HG03571 (cell line): Measurements from ENCODE around the gene FATE1.

ENCODE experiments used
- ATAC-seq: cut with Tn5 transposase; IDR thresholded peaks from one replicate; pipeline ENCODE4 v1.9.1; 2021; ENCODE audit not compliant: unreplicated experiment

FATE1 gene

DNA sequence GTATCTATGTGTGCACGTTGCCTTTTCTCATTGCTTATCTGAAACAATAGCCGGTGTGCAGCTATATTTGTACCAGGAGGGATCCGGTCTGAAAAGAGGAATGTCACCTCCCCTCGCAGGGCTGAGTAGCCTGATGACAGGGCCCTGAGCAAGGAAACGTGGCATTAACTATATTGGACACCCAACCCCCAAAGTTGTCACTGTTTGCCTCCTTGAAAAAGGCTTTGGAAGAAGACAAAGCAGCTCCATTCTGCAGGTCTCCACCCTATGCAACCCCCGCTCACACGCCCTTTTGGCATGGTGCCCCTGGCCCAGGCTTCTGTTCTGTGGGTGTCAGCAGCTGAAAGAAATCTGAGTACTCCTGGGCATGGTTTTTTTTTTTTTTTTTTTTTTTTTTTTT is 12.3 kb upstream of the FATE1 start:
- no peak for ATAC-seq

DNA sequence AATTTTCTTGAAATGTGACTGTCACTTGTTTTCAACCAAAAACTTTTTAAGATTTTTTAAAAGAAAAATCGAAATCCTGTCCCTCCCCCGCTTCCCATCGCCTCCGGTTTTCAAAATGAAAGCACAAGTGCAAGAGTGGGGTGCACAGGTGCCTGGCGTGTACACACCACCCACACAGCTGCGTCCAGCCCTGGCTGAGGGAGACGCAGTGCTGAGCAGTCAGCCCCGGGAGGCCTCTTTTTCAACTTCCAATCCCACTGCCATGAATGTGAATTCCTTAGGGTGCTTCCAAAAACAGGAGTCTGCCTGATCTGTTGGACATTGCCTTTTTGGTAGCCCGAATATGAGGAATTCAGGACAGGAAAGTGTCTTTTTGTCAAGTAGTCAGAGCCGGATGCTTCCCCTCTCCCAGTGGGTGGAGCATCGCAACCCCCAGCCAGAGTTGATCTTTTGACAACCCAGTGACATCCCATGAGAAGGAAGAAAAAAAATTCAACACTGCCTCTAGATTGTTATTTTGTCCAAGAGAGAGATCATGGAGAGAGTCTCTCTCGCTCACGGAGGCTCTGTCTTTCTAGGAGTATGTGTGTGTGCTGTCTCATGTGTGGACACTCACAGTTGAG is 11.7 kb upstream of the FATE1 start:
- ATAC-seq, result no peak

DNA sequence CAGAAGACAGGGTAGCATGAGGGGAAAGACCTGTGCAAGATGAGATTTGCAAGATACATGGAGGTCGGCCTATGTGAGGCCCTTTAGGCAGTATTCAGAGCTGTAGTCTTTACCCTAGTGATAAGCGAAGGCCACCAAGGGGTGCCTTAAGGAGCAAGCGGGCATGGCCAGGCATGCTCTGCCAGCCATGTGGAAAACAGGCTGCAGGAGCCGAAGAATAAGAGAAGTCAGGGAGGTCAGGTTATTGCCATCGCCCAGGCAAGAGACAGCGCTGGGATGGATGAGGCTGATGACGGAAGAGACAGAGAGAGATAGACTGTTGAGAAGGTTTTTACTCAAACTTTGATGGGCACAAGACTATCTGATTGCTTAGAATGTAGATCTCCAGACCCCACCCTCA is 7.0 kb upstream of the FATE1 start:
- ATAC-seq, result no peak

DNA sequence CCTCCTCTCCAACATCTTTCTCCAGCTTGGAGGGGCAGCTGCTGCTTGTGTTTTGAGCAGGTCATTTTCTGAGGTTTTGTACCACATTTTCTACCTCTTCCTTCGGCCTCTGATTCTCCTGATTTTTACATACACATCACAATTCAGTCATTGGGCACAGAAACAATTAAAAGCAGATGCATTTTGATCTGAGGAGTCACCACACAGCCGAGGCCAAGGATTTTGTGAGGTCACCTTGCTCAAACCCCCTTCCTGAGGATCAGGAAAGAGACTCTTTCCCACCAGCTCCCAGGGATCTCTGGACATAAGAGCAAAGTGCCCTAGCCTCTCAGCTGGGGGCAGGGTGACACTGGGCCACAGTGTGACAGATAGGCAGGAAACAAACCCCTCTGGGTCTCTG is 5.4 kb upstream of the FATE1 start:
- no peak for ATAC-seq

DNA sequence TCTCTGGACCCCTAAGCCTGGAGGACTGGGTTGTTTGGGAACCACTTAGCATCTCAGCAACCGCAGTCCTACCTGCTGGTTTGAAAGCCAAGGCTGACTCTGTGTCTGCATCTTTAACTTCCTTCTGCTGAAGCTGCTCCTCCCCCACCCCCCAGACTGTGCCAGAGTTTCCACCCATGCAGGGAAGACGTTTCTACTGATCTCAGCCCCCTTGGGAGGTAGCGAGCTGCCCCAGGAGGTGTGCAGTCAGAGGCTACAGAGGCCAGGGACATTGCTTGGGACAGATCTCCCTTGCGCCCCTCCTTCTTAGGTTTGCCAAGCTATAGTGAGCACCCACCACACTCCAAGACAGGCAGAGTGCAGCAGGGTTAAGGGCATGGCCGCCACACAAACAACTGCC is 4.7 kb upstream of the FATE1 start:
- ATAC-seq, result no peak

DNA sequence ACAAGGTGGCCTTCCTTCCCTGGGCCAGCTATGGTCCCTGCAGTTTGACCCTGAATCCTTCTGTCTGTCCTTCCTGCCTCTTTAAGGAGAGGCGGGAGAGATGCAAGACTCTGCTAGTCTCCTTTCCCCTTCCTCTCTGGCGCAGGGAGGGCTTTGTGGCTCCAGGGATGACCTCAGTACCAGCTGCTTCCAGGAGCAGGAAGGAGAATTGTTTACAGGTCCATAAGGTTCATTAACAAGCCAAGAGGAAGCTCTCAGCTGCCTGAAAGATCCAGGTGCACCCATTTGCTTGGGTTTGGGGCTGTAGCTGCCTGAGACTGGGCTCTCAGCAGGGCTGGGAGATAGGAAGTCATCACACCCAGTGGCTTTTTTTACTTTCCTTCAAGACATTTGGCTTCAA is 4.0 kb upstream of the FATE1 start:
- ATAC-seq, result no peak

DNA sequence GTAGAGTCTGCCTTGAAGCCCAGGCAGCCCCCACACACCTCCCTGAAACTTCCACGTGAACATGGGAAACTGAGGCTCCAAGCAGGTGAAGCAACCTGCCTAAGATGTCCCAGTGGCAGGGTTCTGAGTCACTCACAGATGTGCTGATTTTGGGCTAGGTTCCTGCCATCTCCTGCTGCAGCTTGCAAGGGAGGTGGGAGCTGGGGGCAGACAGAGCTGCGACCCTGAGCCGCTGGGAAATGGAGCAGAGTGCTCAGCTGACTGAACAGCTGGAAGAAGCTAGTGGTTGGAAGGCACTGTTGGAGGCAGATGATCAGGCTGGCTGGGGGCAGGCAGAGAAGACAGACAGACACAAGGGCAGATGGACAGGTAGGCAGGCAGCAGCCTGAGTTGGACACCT is 3.6 kb upstream of the FATE1 start:
- ATAC-seq, result no peak

DNA sequence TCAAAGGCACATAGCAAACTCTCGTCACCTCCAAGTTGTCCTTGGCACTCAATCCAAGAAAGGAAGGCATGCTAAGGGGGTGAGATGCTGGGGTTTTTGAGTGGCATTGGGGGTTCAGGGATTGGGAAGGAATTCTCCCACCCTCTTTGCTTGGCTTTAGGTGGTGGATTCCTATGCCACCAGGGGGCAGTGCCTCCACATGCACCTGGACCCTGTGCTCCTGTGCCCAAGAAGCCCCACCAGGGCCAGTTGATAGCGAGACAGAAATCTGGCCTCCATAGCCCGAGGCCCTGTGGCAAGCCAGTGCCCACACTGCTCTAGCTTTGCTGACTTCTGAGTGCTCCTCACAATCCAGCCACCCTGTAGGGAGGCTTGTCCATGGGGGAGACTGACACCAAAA is 2.0 kb upstream of the FATE1 start:
- no peak for ATAC-seq

DNA sequence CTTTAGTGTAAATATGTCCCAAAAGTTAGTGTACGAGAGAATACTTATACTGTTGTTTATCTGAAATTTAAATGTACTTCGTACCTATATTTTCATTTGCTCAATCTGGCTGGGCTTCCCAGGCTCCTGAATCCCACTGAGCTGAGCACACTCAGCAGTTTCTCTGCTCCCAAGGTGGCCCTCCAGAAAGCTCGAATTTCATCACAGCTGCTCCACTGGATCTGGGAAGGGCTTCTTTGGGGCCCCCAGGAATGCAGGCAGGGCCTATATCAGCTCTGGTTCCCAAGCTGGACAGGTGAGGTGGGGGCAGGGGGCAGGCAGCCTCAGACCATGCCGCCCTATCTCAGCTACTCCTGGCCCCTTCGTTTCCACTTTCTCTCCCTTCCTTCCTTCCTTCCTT is 1.5 kb upstream of the FATE1 start:
- no peak for ATAC-seq

DNA sequence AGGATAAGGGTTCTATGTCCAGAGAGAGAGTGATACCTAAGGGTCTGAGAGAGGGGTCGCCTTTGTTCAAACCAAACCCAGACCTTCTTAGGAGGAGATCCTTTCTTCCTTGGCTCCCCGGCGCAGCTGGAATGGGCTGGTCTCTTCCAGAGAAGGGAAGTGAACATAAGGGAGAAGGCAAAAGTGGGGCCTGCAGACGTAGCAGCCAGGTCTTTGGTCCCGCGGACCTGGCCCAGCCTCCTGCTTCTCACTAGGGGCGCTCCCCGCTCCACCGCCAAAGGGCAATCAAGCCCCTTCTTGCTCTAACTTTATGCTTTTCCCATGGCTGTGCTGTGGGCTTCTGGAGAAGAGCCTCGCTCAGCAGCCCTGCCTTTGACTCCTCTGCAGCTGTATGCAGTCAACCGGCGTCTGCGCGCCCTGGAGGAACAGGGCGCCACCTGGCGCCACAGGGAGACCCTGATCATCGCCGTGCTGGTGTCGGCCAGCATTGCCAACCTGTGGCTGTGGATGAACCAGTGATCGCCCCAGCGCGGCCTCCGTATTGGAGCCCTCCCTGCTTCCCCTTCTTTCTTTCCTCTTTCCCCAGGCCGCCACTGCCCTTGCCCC is 6.5 kb downstream of the FATE1 start:
- ATAC-seq, result no peak

DNA sequence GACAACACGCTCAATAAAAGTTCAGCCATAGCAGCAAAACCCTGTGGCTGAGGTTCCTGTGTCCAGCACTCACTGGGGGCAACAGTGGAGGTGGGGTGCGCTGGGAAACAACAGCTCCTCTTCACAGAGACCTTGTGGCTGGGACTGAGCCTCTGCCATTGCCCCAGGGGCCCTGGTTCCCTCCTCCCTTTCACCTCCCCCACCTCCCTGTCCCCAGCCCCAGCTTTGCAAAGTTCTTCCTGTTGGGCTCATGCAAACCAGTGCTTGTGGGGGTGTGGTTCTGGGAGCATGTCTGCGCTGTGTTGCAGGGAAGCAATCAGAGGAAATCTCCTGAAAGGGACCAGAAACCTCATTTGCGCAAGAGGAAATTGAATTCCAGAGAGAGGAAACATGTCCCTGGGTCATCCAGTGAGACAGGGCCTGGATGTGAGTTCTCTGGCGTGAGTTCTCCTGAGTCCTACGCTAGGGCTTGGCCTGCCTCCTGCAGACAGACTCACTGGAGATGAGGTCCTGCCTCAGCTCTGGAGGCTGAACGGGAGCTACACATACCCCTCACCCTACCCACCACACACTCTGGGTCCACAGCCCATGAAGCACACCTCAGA is 7.4 kb downstream of the FATE1 start:
- no peak for ATAC-seq

DNA sequence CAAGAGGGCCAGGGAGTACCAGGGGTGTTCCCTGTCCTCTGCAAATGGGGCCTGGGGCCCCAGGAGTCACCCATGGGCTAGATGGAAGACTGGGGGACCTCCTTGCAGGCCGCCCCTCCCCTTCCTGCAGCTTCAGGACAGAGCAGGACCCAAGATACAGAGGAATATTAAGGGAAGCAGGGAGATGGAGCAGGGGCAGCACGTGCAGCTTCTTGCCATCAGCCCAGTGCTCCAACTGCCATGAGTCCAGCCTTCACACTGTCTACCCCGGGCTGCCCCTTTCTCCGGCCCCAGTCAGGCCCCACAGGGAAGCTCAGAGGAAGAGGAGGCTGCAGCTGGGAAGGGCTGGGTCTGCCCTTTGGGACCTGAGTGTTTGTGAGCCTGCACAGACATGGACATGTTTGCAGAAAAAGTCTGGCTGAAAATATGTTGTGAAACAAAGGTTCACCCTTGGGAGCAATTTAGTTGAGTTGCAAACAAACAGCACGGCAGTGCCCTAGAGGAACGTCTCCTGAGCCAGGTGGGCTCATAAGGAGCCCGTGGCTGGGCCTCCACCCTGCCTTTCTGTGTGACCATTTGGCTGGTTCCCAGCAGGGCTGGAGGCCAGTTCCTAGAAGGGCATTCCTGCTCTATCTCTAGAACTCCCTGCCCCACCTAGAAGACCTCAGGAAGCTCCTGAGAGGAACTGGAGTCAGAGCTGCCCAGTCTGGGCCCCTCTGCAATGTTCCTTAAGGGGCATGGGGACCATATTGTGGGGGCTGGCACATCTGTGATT is 8.9 kb downstream of the FATE1 start:
- no peak for ATAC-seq

DNA sequence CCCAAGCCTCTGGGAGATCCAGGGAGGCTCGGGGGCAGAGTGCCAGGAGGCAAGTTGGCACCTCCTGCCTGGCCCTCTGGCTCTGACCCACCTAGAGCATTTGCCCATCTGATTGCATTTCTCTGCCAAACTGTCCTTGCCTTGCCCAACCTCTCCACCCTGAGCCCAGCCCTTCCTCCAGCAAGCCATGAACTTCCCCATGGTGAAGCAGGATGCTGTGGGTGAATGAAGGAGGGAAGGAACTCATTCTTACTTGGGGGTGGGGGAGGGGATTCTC is 9.4 kb downstream of the FATE1 start:
- ATAC-seq, result no peak

DNA sequence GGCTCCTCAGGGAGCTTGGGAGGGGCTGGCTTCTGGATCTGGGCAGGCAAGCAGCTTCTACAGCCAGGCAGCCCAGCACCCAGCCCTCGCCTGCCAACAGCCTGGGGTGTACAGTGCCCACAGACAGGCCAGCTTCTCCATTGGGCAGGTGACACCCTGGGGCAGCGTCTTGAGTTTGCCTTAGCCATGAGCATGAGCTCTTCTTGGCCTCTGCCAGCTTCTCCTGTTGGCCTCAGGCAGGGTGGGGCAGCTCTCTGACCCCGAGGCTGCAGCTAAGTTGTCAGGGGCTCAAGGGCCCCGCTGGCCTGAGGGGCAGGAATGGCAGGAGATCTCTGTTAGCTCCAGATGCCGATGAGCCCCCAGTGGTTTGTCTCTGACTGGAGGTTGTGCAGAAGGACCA is 10.9 kb downstream of the FATE1 start:
- no peak for ATAC-seq

DNA sequence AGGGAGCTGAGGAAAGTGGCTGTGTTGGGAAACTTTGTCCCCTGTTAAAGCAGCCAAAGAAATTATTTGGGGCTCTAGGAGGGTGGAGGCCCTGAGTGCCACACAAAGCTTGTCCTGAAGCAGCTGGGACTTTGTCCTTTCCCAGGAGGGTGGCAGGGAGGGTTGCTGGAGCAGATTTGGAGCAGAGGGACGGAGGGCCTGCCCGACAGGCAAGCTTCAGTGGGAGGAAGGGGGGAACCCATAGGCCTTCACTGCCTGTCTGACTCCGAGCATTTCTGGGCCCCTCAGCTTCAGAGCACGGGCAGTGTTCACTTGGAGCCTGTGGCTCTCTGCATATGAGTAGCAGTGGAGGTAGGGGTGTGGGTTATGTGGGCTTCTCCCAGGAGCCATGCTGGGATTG is 11.5 kb downstream of the FATE1 start:
- ATAC-seq, result no peak

DNA sequence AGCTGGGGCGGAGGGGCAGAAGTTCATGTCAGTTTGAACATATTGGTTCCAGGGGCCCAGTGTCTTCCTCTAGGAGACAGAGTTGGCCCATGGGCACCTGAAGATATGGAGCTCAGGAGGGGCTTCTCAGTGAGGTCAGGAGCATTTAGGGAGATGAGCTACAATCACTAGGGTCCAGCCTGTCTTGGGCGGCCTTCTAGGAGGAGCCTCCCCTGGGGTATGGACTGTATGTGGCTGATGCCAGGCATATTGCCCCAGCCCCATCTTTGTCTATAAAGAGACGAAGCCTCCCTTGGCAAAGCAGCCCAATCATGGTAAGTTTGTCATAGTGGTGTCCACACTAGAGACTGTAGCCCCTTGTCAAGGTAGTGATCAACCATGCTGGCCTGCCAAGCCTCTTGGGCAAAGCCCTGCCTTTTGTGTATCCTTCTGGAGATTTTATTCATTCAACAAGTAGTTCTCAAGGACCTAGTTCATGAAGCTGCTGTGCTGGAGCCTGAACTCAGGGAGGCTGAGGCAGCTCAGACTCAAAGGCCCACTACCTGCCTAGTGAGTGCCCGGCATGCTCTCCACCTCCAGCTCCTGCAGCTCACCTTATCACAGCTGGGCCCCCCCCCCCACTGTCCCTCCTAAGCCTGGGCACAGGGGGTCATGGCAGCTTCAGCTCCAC is 13.4 kb downstream of the FATE1 start:
- no peak for ATAC-seq

DNA sequence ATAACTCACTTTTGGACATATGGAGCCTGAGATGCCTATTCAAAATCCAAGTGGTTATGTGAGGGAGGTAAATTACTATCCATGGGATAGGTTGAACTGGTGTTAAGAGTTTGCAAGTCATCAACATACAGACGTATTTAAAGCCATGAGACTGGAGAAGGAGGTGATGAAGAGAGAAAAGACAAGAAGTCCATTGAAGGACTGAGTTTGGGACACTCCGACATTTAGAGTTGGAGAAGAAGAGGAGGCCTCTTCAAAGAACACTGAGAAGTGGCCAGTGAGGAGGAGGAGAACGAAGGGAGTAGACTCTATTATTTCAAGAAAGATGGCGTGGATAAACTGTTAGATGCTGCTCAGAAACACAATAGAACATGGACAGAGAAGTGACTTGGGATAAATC is 18.6 kb downstream of the FATE1 start, which contains the start of gene CNGA2:
Gene CNGA2 (plus strand): TSS at position 301 of the 400 bp plus-strand sequence. CDS start 3,738 bp downstream, outside the sequence.
- no peak for ATAC-seq

DNA sequence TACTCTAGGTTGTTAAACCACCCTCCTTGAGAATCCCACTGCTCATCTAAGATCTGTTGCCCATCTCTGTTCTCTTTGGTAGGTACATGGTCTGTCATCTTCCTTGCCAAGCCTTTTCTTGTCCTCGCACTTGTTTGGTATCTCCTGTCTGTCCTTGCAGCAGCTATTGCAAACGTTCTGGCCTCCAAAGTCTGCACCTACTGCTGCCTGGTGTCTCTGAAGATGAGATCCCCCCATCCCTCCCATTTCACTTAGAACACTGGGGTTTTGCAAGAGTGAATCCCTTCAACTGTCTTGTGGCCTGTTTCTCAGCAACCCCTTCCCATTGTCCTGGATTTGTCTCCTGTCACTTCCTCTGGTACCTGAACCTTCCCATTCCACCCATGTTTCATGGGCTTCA is 19.4 kb downstream of the FATE1 start:
- ATAC-seq, result no peak

DNA sequence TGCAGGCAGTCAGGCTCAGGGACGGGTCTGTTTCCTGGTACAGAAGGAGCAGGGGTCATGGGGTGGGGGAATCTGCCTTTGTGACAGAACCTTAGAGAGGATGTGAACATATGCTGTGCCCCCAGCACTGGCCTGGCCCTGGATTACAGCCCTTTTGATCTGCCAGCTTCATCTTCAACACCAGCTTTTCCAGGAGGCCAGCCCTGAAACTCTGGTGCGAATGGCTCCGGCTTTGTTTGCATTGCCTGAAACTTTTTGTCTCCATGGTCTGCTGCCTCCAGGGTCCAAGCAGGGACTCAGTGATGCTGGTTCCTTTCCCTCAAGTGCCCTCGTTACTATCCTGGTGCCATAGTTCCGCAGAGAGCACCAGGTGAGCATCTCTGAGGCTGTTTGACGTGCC is 20.9 kb downstream of the FATE1 start:
- no peak for ATAC-seq

DNA sequence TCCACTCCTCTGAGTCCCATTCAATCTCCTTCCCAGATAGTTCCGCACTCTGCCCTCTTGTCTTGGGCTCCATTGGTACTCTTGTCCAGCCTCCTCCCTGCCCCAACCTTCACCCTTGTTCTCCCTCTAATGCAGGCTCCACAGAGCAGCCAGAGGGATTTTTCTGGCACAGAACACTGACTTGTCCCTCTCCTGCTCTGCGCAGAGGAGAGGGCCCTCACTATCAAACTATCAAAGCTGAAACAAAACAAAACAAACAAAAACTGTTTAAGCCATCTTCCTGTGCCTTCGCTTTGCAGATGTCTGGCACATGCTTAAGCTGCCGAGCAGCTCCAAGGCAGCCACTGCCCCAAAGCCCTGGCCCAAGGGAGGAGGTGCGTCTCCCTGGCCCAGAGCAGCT is 21.7 kb downstream of the FATE1 start:
- ATAC-seq, result no peak

DNA sequence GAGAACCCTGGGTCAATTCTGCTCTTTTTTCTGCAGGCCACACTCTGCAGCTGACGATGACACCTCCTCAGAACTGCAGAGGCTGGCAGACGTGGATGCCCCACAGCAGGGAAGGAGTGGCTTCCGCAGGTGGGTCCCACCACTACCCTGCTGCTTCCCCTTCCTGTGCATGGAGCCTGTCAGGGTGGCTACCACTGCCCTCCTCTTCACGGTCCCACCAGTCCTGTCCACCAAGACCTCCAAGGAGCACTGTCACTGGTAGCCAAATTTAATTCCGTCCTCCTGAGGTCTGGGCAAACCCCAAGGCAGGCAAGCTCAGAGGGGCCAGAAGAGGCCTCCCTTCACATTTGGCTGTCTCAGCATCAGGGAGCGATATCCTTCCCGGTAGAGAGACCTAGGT is 22.9 kb downstream of the FATE1 start:
- ATAC-seq, result no peak

DNA sequence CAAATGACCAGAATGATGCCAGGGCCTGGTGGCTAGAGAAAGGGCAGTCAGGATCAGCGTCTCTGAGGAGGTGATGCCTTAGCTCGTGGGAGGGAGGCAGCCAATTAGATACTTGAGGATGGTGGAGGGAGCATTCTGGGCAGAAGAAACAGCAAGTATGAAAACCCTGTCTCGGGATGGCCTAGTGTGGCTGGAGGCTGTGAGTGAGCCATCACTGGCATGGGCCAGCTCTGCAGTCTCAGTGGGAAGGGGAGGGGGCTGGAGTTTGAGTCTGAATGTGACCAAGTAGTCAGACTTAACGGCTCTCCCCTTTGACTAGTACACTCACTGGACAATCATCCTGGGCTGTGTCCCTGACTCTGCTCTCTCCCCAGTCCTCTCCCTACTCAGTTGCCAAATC is 25.8 kb downstream of the FATE1 start:
- no peak for ATAC-seq
